ENCODE results near the gene APOL1. TPM values are rescaled to one million over a fixed set of nuclear protein-coding genes. Genes with fewer than 3 reads are reported as not detected.
"Not testable (repeated sequence)": the region's sequence is repeated elsewhere in the genome, so short reads cannot be mapped to it uniquely, and the experiment has no call there.

APOL1 gene
- total RNA-seq, 4 donors from 2014 or later = 0.46 to 4.1 (median 2.0) TPM

- 8 to 13% methylated on average over 1 of the region's 1 CpG for WGBS, 2 donors
- no peak overlapping the region for H3K4me3 ChIP-seq (ENCODE audit: low read depth, poor library complexity, severe bottlenecking)
- DNase-seq (ENCODE audit: low spot score in 2 of 2) = no peak
- intact Hi-C loops (cut with DNase I; ENCODE audit: low total_unique reads) = no loop called here
- no peak for TF ChIP-seq CTCF (IDR thresholded peaks at IDR 0.05)
- TF ChIP-seq POLR2A (IDR thresholded peaks at IDR 0.05) = no peak
Measured at GRCh38 chr22:36208162-36208765, 44.7 kb upstream of the APOL1 start.

- intact Hi-C loops (cut with DNase I; ENCODE audit: low total_unique reads) = no loop called here
- 95 to 100% methylated on average over 1 of the region's 1 CpG for WGBS, 2 donors
- DNase-seq (ENCODE audit: low spot score in 2 of 2) = no peak
- TF ChIP-seq POLR2A (IDR thresholded peaks at IDR 0.05) (no peak), CTCF (IDR thresholded peaks at IDR 0.05) (no peak)
- no peak overlapping the region for H3K4me3 ChIP-seq (ENCODE audit: low read depth, poor library complexity, severe bottlenecking)
Measured at GRCh38 chr22:36208914-36209313, 44.0 kb upstream of the APOL1 start.

GRCh38 chr22:36209488-36209908 is 43.4 kb upstream of the APOL1 start:
- intact Hi-C loops (cut with DNase I; ENCODE audit: low total_unique reads); DNase-seq (ENCODE audit: low spot score in 2 of 2); H3K4me3 ChIP-seq (ENCODE audit: low read depth, poor library complexity, severe bottlenecking): not testable (repeated sequence)
- 76 to 81% methylated on average over 5 of the region's 5 CpGs for WGBS, 2 donors

GRCh38 chr22:36210224-36210623 is 42.7 kb upstream of the APOL1 start:
- no peak for TF ChIP-seq POLR2A (IDR thresholded peaks at IDR 0.05)
- TF ChIP-seq CTCF (IDR thresholded peaks at IDR 0.05) = no peak
- DNase-seq (ENCODE audit: low spot score in 2 of 2) = no peak
- WGBS, 2 donors = 89 to 90% methylated on average over 3 of the region's 3 CpGs

DNA sequence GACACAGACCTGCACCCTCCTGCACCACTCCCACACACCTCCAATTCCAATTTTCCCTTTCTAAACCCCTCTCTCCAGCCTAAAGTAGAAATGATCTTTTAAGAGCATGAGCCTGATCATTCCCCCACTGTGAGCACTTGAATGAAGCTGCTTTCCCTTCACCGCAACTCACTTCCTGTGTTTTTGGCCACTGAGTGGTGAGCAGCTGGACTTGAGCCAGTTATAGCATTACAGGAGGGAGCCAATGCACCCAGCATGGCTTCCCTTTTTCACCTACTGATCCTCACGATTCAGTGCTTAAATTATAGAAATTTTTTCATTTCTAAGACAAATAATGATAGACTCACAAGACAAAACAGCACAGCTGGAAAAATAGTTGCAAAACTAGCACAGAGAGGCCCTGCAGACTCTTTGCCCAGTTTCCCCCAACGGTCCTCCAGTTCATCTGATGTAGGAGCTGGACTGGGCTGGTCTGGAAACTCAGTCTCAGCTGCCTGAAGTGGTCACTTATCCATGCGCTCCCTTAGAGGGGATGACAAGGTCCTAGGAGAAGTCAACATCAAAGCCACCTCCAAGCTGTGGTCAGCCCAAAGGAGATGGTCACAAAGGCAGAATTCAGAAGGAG is 41.6 kb upstream of the APOL1 start:
- no peak for DNase-seq (ENCODE audit: low spot score in 2 of 2)
- intact Hi-C loops (cut with DNase I; ENCODE audit: low total_unique reads) = no loop called here
- WGBS, 2 donors = 72 to 74% methylated on average over 4 of the region's 4 CpGs
- H3K4me3 ChIP-seq (ENCODE audit: low read depth, poor library complexity, severe bottlenecking) = no peak overlapping the region
- TF ChIP-seq CTCF (IDR thresholded peaks at IDR 0.05) (no peak), POLR2A (IDR thresholded peaks at IDR 0.05) (no peak)

More at GRCh38 chr22:36210224-36210623, 42.7 kb upstream of the APOL1 start:
- H3K4me3 ChIP-seq (ENCODE audit: low read depth, poor library complexity, severe bottlenecking) = no peak overlapping the region
- intact Hi-C loops (cut with DNase I; ENCODE audit: low total_unique reads) = no loop called here

GRCh38 chr22:36212901-36213300 is 40.0 kb upstream of the APOL1 start:
- no peak overlapping the region for H3K4me3 ChIP-seq (ENCODE audit: low read depth, poor library complexity, severe bottlenecking)
- intact Hi-C loops (cut with DNase I; ENCODE audit: low total_unique reads) = no loop called here
- TF ChIP-seq POLR2A (IDR thresholded peaks at IDR 0.05) (no peak), CTCF (IDR thresholded peaks at IDR 0.05) (no peak)
- no peak for DNase-seq (ENCODE audit: low spot score in 2 of 2)

Data from lower leg skin (tissue), 4 donors.